Esophagus squamous epithelium (tissue), 4 donors: ENCODE data around the gene CYP2A6.

ENCODE experiments used
- CTCF ChIP-seq, 6 experiments: fragments of 450-650 bp in 4 of 6; fragments of 200-600 bp in 2 of 6; sonication (generic) in 2 of 6; IDR thresholded peaks; one replicate each; pipeline ENCODE4 v1.5.1; 2016 to 2019; ENCODE audit warnings: antibody characterized with exemption in 6 of 6, mild to moderate bottlenecking in 4 of 6, moderate library complexity in 4 of 6
- POLR2A ChIP-seq, 4 donors: fragments of 450-650 bp; IDR thresholded peaks; one replicate each; pipeline ENCODE4 v1.6.1; 2017; ENCODE audit warnings: antibody characterized with exemption in 4 of 4, mild to moderate bottlenecking in 4 of 4, moderate library complexity in 3 of 4

- TF ChIP-seq CTCF (IDR thresholded peaks at IDR 0.05) (no peak), POLR2A (IDR thresholded peaks at IDR 0.05) (no peak)
Observed at GRCh38 chr19:40803170-40803856, 46.9 kb downstream of the CYP2A6 start.
